Measurements from ENCODE around the gene FSD1.

GRCh38 chr19:4291184-4291732 lies 13.1 kb upstream of the FSD1 start:
- TF ChIP-seq MAX (IDR thresholded peaks at IDR 0.05) = no peak
- TF ChIP-seq CEBPB (IDR thresholded peaks at IDR 0.05) = no peak

Data from Ishikawa (cell line).